ENCODE results near the gene ROBO1.

DNA sequence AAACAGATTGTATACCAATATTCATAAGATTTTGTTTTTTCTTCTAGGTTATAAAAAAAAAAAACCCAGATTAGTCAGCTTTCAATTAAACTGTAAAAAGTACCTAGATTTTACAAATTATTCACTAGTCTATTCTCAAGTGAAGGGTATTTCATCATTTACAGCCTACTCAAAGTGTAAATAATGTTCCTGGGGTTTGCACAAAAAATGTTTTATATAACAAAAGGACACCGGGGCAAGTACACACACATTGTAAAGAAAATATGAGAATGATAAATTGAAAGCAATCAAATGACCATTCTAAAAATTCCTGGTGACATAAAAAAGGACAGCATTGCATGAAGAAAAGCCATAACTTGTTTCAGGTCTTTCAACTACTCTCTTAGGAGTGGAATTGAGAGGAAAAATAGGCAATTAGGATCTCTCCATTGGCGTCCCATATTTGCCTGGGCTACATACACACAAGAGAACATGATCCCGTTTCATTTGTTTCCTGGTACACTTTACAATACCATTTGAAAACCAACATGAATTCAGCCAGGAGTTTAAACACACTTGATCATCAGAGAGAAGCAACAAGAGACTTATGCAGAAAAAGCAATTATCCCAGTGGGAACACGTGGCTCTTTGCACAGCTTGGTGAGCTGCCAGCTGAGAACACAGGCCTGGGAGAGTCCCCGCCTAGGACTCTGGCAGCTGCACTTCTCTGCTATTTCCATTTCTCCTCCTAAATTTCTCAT is 1039.2 kb downstream of the ROBO1 start:
- TF ChIP-seq, protein P1, sequence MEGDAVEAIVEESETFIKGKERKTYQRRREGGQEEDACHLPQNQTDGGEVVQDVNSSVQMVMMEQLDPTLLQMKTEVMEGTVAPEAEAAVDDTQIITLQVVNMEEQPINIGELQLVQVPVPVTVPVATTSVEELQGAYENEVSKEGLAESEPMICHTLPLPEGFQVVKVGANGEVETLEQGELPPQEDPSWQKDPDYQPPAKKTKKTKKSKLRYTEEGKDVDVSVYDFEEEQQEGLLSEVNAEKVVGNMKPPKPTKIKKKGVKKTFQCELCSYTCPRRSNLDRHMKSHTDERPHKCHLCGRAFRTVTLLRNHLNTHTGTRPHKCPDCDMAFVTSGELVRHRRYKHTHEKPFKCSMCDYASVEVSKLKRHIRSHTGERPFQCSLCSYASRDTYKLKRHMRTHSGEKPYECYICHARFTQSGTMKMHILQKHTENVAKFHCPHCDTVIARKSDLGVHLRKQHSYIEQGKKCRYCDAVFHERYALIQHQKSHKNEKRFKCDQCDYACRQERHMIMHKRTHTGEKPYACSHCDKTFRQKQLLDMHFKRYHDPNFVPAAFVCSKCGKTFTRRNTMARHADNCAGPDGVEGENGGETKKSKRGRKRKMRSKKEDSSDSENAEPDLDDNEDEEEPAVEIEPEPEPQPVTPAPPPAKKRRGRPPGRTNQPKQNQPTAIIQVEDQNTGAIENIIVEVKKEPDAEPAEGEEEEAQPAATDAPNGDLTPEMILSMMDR (IDR thresholded peaks at IDR 0.05; ENCODE audit: borderline replicate concordance, extremely low read depth, low read length, poor library complexity, severe bottlenecking) = no peak
- TF ChIP-seq EZH2 (IDR thresholded peaks at IDR 0.05; ENCODE audit: borderline replicate concordance, low read depth, low read length, severe bottlenecking) = no peak
